Measurements from ENCODE around the gene SLC22A31. TPM values are rescaled to one million over a fixed set of nuclear protein-coding genes. Genes with fewer than 3 reads are reported as not detected.
"Not testable (repeated sequence)": the region's sequence is repeated elsewhere in the genome, so short reads cannot be mapped to it uniquely, and the experiment has no call there.

SLC22A31 gene
- total RNA-seq, 2 donors from 2014 or later: 68.2 TPM; not detected in 1

DNA sequence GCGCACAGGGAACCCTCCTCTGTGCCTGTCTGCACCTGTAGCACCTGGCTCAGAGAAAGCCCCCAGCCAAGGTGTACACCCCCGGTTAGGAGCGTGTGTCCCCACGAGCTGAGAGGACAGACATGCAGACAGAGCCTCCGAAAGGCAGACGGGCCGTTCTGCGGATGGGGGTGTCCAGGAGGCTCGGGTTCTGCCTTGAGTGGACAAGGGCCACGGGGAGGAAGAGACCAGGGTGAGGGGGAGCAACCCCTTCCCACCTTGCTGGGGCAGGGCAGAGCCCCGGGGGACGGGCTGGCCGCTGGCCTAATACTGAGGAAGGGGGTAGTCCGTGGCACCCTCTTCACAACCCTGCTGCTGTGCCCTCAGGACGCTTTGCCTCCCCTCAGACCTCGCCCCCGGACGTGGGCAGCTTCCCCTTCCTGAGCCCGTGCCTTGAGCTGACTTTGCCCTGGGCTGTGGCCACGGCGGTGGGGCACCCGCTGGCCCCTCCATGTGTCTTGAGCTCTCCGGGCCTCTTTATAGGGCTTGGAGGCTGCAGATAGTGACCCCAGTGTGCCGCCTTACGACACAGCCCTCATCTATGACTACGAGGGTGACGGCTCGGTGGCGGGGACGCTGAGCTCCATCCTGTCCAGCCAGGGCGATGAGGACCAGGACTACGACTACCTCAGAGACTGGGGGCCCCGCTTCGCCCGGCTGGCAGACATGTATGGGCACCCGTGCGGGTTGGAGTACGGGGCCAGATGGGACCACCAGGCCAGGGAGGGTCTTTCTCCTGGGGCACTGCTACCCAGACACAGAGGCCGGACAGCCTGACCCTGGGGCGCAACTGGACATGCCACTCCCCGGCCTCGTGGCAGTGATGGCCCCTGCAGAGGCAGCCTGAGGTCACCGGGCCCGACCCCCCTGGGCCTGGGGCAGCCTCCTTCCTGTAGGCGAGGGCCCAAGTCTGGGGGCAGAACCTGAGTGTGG, 5.7 kb downstream of the SLC22A31 start:
- WGBS, 2 donors: 79 to 95% methylated on average over 8 to 43 of the region's 45 CpGs
- TF ChIP-seq, protein P1, sequence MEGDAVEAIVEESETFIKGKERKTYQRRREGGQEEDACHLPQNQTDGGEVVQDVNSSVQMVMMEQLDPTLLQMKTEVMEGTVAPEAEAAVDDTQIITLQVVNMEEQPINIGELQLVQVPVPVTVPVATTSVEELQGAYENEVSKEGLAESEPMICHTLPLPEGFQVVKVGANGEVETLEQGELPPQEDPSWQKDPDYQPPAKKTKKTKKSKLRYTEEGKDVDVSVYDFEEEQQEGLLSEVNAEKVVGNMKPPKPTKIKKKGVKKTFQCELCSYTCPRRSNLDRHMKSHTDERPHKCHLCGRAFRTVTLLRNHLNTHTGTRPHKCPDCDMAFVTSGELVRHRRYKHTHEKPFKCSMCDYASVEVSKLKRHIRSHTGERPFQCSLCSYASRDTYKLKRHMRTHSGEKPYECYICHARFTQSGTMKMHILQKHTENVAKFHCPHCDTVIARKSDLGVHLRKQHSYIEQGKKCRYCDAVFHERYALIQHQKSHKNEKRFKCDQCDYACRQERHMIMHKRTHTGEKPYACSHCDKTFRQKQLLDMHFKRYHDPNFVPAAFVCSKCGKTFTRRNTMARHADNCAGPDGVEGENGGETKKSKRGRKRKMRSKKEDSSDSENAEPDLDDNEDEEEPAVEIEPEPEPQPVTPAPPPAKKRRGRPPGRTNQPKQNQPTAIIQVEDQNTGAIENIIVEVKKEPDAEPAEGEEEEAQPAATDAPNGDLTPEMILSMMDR (IDR thresholded peaks at IDR 0.05): no peak
- peak in 1 of 4 donors; percentile 3 for DNase-seq
- intact Hi-C loops (cut with DNase I): no loop called here
- H3K27ac ChIP-seq: no peak overlapping the region
- H3K4me3 ChIP-seq: no peak overlapping the region
- no peaks in the 10 kb centered on the region for H3K36me3 ChIP-seq (replicated peaks in 1 of 2; ENCODE audit: insufficient read depth in 1 of 2, low read depth in 2 of 2)
- H3K4me1 ChIP-seq: peaks cover 11% of the 10 kb centered on the region
- no peak for ATAC-seq
- H3K27me3 ChIP-seq: peaks cover 0 to 4% of the 10 kb centered on the region in 2 donors
- no peaks in the 10 kb centered on the region for H3K9me3 ChIP-seq

DNA sequence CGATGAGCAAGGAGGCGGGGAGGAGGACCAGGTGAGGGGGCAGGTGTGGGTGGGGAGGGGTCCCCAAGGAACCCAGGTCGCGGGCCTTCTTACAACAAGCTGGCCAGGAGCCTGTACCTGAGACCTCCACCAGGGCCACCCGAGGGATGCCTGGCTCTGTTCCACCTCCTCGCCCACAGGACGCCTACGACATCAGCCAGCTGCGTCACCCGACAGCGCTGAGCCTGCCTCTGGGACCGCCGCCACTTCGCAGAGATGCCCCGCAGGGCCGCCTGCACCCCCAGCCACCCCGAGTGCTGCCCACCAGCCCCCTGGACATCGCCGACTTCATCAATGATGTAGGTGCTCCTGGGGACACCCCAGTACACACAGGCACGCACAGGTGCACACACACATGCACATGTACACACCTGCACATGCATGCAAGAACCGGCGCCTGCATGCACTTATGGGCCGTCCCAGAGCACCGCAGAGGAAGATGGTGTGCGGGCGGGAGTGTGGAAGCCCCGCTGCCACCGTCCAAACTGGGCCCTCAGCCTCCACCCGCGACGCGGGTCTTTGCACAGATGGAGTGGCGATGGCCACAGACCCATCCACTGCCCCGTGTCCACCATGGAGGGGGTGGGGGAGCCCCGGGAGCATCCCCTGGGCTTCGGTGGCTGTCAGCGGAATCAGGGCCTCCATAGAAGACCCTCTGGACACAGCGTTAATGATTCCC, 6.6 kb downstream of the SLC22A31 start:
- intact Hi-C loops (cut with DNase I): no loop called here
- H3K36me3 ChIP-seq (replicated peaks in 1 of 2; ENCODE audit: insufficient read depth in 1 of 2, low read depth in 2 of 2): no peaks in the 10 kb centered on the region
- no peak overlapping the region for H3K4me3 ChIP-seq
- TF ChIP-seq POLR2A (IDR thresholded peaks at IDR 0.05): no peak
- TF ChIP-seq, protein P1 (IDR thresholded peaks at IDR 0.05): no peak
- H3K27ac ChIP-seq: peak overlapping the region in 1 of 4 donors; percentile 39
- DNase-seq (peak in 2 of 4 donors; percentile 8 to 54), ATAC-seq (no peak)
- no peaks in the 10 kb centered on the region for H3K9me3 ChIP-seq
- peaks cover 0 to 4% of the 10 kb centered on the region in 2 donors for H3K27me3 ChIP-seq
- WGBS, 2 donors: 50 to 75% methylated on average over 2 to 33 of the region's 38 CpGs
- peaks cover 11% of the 10 kb centered on the region for H3K4me1 ChIP-seq

DNA sequence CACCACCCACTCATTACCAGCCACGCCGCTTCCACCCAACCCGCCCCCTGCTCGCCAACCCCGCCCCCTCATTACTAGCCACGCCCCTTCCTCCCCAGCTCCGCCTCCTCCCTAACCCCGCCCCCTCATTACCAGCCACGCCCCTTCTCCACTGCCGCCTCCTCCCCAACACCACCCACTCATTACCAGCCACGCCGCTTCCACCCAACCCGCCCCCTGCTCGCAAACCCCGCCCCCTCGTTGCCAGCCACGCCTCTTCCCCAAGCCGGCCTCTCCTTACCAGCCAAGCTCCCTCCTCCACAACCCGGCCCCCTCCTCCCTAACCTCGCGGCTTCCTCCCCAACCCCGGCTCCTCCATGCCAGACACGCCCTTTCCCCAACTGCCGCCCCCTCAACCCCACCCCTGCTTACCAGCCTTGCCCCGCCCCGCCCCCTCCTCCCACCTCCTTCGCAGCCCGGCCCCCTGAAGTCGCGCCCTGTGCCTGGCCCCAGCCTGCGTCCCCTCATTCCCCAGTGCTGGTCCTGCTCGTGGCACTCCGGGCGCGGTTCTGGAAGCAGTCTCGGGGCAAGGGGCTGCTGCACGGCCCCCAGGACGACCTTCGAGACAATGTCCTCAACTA, 7.3 kb downstream of the SLC22A31 start:
- DNase-seq (peak in 3 of 4 donors; percentile 19 to 87 (median 51)), ATAC-seq (peak; percentile 4)
- 9 to 12% methylated on average over 28 to 36 of the region's 39 CpGs for WGBS, 2 donors
- Histone ChIP-seq H3K9me3 (no peaks in the 10 kb centered on the region), H3K4me1 (peaks cover 11% of the 10 kb centered on the region), H3K4me3 (no peak overlapping the region), H3K27ac (peak overlapping the region in 1 of 4 donors; percentile 39), H3K36me3 (replicated peaks in 1 of 2; ENCODE audit: insufficient read depth in 1 of 2, low read depth in 2 of 2) (no peaks in the 10 kb centered on the region), H3K27me3 (peaks cover 0 to 4% of the 10 kb centered on the region in 2 donors)
- no peak for TF ChIP-seq POLR2A (IDR thresholded peaks at IDR 0.05)
- TF ChIP-seq, protein P1 (IDR thresholded peaks at IDR 0.05): no peak
- intact Hi-C loops (cut with DNase I): no loop called here

DNA sequence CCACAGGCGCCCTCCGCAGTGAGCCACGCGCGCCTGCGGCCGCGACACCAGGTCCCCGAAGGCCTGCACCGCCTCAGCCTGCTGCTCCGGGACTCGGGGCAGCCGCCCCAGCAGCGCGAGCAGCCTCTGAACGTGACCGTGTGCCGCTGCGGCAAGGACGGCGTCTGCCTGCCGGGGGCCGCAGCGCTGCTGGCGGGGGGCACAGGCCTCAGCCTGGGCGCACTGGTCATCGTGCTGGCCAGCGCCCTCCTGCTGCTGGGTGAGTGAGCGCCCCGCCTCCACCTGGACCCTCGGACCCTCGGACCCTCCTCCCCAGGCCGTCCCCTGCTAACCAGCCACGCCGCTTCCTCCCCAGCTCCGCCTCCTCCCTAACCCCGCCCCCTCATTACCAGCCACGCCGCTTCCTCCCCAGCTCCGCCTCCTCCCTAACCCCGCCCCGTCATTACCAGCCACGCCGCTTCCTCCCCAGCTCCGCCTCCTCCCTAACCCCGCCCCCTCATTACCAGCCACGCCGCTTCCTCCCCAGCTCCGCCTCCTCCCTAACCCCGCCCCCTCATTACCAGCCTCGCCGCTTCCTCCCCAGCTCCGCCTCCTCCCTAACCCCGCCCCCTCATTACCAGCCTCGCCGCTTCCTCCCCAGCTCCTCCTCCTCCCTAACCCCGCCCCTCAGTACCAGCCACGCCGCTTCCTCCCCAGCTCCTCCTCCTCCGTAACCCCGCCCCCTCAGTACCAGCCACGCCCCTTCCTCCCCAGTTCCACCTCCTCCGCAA, 8.0 kb downstream of the SLC22A31 start:
- H3K4me3 ChIP-seq; H3K36me3 ChIP-seq (replicated peaks in 1 of 2; ENCODE audit: insufficient read depth in 1 of 2, low read depth in 2 of 2); H3K9me3 ChIP-seq; intact Hi-C loops (cut with DNase I); H3K27me3 ChIP-seq; H3K27ac ChIP-seq: not testable (repeated sequence)
- H3K4me1 ChIP-seq: peaks cover 11% of the 10 kb centered on the region
- peak in 3 of 4 donors; percentile 11 to 87 (median 57) for DNase-seq
- WGBS, 2 donors: 3 to 7% methylated on average over 8 to 55 of the region's 63 CpGs
- ATAC-seq: peak; percentile 40
